Type B pancreatic cell (in vitro differentiated cells): Measurements from ENCODE around the gene SNW1. TPM values are rescaled to one million over a fixed set of nuclear protein-coding genes. Genes with fewer than 3 reads are reported as not detected.

Source experiments
- DNase-seq: peaks from one replicate; pipeline ENCODE4 v3.0.0; 2021; ENCODE audit warnings: mixed read lengths; ENCODE audit not compliant: unreplicated experiment; ENCODE audit errors: extremely low spot score
- H3K27ac Mint-ChIP-seq: 2 replicates; pipeline ENCODE4 v1.8.0; 2021; ENCODE audit warnings: mild to moderate bottlenecking, mixed read lengths
- H3K27me3 Mint-ChIP-seq: 2 replicates; pipeline ENCODE4 v1.8.0; 2021; ENCODE audit warnings: mixed read lengths
- H3K36me3 Mint-ChIP-seq: 2 replicates; pipeline ENCODE4 v1.8.0; 2021; ENCODE audit warnings: mixed read lengths
- H3K4me1 Mint-ChIP-seq: one replicate; pipeline ENCODE4 v1.8.0; 2021; ENCODE audit warnings: mixed read lengths; ENCODE audit not compliant: unreplicated experiment
- H3K4me3 Mint-ChIP-seq: 2 replicates; pipeline ENCODE4 v1.8.0; 2021; ENCODE audit warnings: mild to moderate bottlenecking, mixed read lengths
- H3K9me3 Mint-ChIP-seq: 2 replicates; pipeline ENCODE4 v1.8.0; 2021; ENCODE audit warnings: mixed read lengths
- CTCF ChIP-seq: fragments of 200-600 bp; sonication (generic); conservative IDR thresholded peaks from 2 replicates; pipeline ENCODE4 v1.5.0; 2021; ENCODE audit warnings: antibody characterized with exemption, mild to moderate bottlenecking
- total RNA-seq: library from RNA; stranded (reverse); gene quantifications from 2 replicates; pipeline ENCODE4 v1.2.1, GENCODE V29; 2021; ENCODE audit warnings: low replicate concordance

Gene SNW1
- total RNA-seq, 1 donor from 2014 or later = 81.2 TPM

- no peaks in the 10 kb centered on the region for H3K9me3 Mint-ChIP-seq
- no peak for DNase-seq
- H3K36me3 Mint-ChIP-seq = peaks cover 33% of the 10 kb centered on the region
- H3K4me1 Mint-ChIP-seq = no peaks in the 10 kb centered on the region
- no peaks in the 10 kb centered on the region for H3K27me3 Mint-ChIP-seq
- TF ChIP-seq CTCF = no peak
- H3K27ac Mint-ChIP-seq = no peak overlapping the region
- H3K4me3 Mint-ChIP-seq = no peak overlapping the region
Observed at GRCh38 chr14:77741438-77741837, 19.5 kb downstream of the SNW1 start.

GRCh38 chr14:77738559-77739250 is 22.3 kb downstream of the SNW1 start:
- no peak for TF ChIP-seq CTCF
- H3K36me3 Mint-ChIP-seq = peaks cover 32% of the 10 kb centered on the region
- no peaks in the 10 kb centered on the region for H3K4me1 Mint-ChIP-seq
- no peak for DNase-seq
- H3K27ac Mint-ChIP-seq = no peak overlapping the region
- no peaks in the 10 kb centered on the region for H3K27me3 Mint-ChIP-seq
- no peaks in the 10 kb centered on the region for H3K9me3 Mint-ChIP-seq
- no peak overlapping the region for H3K4me3 Mint-ChIP-seq

GRCh38 chr14:77730976-77731497 is 29.9 kb downstream of the SNW1 start:
- peaks cover 45% of the 10 kb centered on the region for H3K36me3 Mint-ChIP-seq
- no peak overlapping the region for H3K4me3 Mint-ChIP-seq
- H3K27ac Mint-ChIP-seq = no peak overlapping the region

GRCh38 chr14:77722301-77722700 is 38.7 kb downstream of the SNW1 start:
- DNase-seq = no peak
- no peaks in the 10 kb centered on the region for H3K9me3 Mint-ChIP-seq
- H3K4me1 Mint-ChIP-seq = no peaks in the 10 kb centered on the region
- H3K36me3 Mint-ChIP-seq = peaks cover 41% of the 10 kb centered on the region
- no peak for TF ChIP-seq CTCF
- no peaks in the 10 kb centered on the region for H3K27me3 Mint-ChIP-seq
- H3K4me3 Mint-ChIP-seq = no peak overlapping the region
- H3K27ac Mint-ChIP-seq = no peak overlapping the region

More at GRCh38 chr14:77730976-77731497, 29.9 kb downstream of the SNW1 start:
- no peaks in the 10 kb centered on the region for H3K27me3 Mint-ChIP-seq
- H3K9me3 Mint-ChIP-seq = no peaks in the 10 kb centered on the region
- DNase-seq = no peak
- no peaks in the 10 kb centered on the region for H3K4me1 Mint-ChIP-seq
- no peak for TF ChIP-seq CTCF

GRCh38 chr14:77721437-77721836 is 39.5 kb downstream of the SNW1 start:
- Mint-ChIP-seq H3K9me3 (no peaks in the 10 kb centered on the region), H3K36me3 (peaks cover 41% of the 10 kb centered on the region), H3K4me3 (no peak overlapping the region), H3K4me1 (no peaks in the 10 kb centered on the region), H3K27me3 (no peaks in the 10 kb centered on the region), H3K27ac (no peak overlapping the region)
- no peak for TF ChIP-seq CTCF
- no peak for DNase-seq
